Muscle layer of duodenum (tissue), 2 donors: ENCODE measurements around the gene HIVEP3.

Source experiments
- H3K27ac ChIP-seq: one replicate; pipeline ENCODE4 v1.7.0; 2013; ENCODE audit warnings: mild to moderate bottlenecking, low read length
- H3K27me3 ChIP-seq: one replicate; pipeline ENCODE4 v1.7.0; 2013; ENCODE audit warnings: low read depth, mild to moderate bottlenecking, control low read depth, low read length
- H3K36me3 ChIP-seq, 2 donors: one replicate each; pipeline ENCODE4 v1.7.0; 2013; ENCODE audit warnings: low read length in 2 of 2, control low read depth in 1 of 2, mild to moderate bottlenecking in 1 of 2; ENCODE audit not compliant: insufficient read depth in 2 of 2, control insufficient read depth in 1 of 2
- H3K4me1 ChIP-seq, 2 donors: one replicate each; pipeline ENCODE4 v1.7.0; 2013; ENCODE audit warnings: low read length in 2 of 2, mild to moderate bottlenecking in 2 of 2, control low read depth in 1 of 2, moderate library complexity in 1 of 2; ENCODE audit not compliant: insufficient read depth in 2 of 2, control insufficient read depth in 1 of 2
- H3K4me3 ChIP-seq, 2 donors: one replicate each; pipeline ENCODE4 v1.7.0; 2013; ENCODE audit warnings: low read length in 2 of 2, low read depth in 1 of 2, mild to moderate bottlenecking in 1 of 2
- H3K9me3 ChIP-seq, 2 donors: one replicate each; pipeline ENCODE4 v1.7.0; 2013; ENCODE audit warnings: low read length in 2 of 2, control low read depth in 1 of 2, mild to moderate bottlenecking in 1 of 2; ENCODE audit not compliant: control insufficient read depth in 1 of 2
- donor health status: healthy.

Gene HIVEP3

DNA sequence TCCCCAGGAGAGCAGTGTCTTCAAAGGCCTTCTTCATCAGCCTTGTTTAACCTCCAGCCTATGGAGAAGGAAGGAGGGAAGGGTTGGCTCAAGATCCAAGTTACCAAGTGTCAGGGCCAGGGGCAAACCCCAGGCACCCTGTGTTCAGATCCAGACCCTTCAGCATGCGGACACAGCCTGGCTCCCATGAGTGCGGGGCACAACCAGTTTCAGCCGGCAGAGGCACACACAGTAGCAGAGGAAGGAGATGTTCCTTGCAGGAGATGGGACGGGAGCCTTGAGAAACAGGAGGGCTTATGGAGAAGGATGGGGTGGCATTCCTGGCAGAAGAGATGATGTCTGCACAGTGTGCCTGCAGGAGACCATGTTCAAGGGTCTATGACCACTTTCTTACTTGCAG, 272.5 kb downstream of the HIVEP3 start:
- no peaks in the 10 kb centered on the region for H3K36me3 ChIP-seq
- H3K4me1 ChIP-seq = peaks cover 0 to 9% of the 10 kb centered on the region in 2 donors
- H3K9me3 ChIP-seq = no peaks in the 10 kb centered on the region
- H3K27me3 ChIP-seq = no peaks in the 10 kb centered on the region
- H3K27ac ChIP-seq = no peak overlapping the region
- H3K4me3 ChIP-seq = no peak overlapping the region

DNA sequence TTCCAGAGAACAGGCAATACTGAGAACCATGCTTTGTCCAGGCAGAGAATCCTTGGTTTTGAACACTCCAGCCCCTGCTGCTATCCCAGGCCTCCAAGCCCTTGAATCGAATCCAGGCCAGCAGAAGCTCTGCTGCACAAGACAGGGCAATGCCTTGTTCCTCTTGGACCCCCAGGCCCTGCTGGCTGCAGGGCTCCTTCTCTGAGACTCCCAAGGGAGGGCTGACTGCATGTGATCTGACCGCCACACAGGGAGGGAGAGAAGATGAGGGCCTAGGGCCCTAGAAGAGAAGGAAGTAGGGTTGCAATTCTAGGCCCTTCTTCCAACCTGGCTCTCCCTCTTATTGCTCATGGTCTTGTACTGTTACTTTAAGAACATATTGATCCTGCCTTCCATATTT, 273.7 kb downstream of the HIVEP3 start:
- peaks cover 0 to 9% of the 10 kb centered on the region in 2 donors for H3K4me1 ChIP-seq
- no peak overlapping the region for H3K27ac ChIP-seq
- H3K27me3 ChIP-seq = no peaks in the 10 kb centered on the region
- no peaks in the 10 kb centered on the region for H3K9me3 ChIP-seq
- no peak overlapping the region for H3K4me3 ChIP-seq
- no peaks in the 10 kb centered on the region for H3K36me3 ChIP-seq

DNA sequence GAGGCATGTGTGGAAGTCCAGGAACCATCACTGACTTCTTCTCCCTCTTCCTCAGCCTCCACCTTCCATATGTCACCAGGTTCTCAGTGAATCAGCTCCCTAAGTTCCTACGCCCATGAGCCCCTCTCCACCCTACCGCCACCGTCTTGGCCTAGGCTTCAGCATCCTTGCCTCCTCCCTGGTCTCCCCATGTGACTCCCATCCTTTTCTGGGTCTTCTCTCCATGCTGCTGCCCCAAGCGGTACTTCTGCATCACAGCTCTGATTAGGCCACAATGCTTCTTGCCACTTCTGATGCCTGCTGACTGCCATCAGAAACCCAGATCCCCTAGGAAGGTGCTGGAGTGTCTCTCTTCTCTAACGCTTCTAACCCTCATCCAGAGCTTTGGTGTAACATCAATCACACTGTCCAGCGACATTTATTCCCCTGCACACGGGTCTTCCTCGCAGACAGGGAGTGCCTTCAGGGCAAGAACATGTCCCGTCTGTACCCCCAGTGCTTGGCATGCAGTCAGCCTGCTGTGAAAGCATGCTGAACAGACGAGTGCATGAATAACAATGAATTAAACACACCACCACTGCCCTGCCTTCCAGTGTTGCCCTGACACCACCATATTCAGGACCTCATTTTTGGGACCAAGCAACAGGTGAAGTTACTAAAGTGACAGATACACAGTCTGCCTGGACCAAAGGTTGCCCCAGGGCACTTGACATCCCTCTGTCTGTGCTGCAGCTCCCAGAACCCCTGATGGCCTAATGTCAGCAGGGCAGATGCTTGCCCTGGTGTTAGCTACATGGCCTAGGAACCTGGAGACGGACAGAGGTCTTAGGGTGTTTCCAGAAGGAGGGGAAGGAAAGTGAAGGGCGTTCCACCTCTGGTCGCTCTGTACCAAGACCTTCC, 275.6 kb downstream of the HIVEP3 start:
- no peak overlapping the region for H3K27ac ChIP-seq
- peaks cover 0 to under 1% of the 10 kb centered on the region in 2 donors for H3K4me1 ChIP-seq
- no peak overlapping the region for H3K4me3 ChIP-seq
- H3K9me3 ChIP-seq = no peaks in the 10 kb centered on the region
- H3K36me3 ChIP-seq = no peaks in the 10 kb centered on the region
- H3K27me3 ChIP-seq = no peaks in the 10 kb centered on the region

DNA sequence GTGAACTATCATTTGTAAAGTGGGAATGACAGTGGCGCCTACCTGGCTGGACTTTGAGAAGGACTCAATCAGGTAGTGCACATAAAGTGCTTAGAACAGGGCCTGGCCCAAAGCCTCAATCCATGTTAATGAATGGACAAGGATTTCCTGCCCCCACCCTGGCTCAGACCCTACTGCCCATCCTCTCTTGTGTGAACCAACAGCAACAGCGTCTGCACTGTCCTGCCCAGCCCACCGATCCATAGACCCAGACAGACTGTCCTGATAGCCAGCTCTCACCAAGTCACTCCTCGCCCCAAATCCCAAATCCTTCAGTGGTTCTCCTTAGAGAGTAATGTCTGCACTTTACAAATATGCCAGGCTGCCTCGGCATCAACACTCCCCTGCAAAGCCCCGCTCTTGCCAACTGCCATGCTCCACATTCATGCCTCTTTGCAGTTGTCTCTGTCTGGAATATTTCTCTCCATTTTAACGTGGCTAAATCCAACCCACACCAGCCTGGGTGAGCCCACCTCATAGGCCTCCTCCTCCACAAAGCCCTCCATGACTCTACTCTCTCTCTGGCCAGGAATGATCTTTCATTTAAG, 276.7 kb downstream of the HIVEP3 start:
- Histone ChIP-seq H3K4me3 (no peak overlapping the region), H3K36me3 (no peaks in the 10 kb centered on the region), H3K27me3 (no peaks in the 10 kb centered on the region), H3K4me1 (no peaks in the 10 kb centered on the region), H3K27ac (no peak overlapping the region), H3K9me3 (no peaks in the 10 kb centered on the region)

DNA sequence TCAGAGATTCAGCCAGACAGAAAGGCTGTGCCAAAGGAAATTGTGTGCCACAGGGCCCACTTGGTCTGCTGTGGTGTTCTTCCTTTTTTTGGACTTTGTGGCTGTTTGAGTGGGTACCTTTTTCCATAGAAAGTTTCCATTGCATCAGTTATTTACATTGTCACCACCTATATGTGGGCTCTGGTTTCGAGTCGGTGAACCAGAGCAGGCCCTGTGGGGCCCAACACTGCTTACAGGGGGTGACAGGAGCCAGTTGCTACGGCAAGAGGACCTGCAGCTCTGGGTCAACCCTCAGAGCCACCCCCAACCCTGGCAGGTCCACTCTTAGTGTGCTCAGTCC, 277.3 kb downstream of the HIVEP3 start:
- Histone ChIP-seq H3K36me3 (no peaks in the 10 kb centered on the region), H3K27me3 (no peaks in the 10 kb centered on the region), H3K27ac (no peak overlapping the region), H3K4me3 (no peak overlapping the region), H3K4me1 (no peaks in the 10 kb centered on the region), H3K9me3 (no peaks in the 10 kb centered on the region)

GRCh38 chr1:41640756-41641474, 277.8 kb downstream of the HIVEP3 start:
- H3K27ac ChIP-seq = no peak overlapping the region
- no peaks in the 10 kb centered on the region for H3K36me3 ChIP-seq
- H3K4me3 ChIP-seq = no peak overlapping the region
- H3K9me3 ChIP-seq = no peaks in the 10 kb centered on the region
- no peaks in the 10 kb centered on the region for H3K4me1 ChIP-seq
- H3K27me3 ChIP-seq = no peaks in the 10 kb centered on the region

DNA sequence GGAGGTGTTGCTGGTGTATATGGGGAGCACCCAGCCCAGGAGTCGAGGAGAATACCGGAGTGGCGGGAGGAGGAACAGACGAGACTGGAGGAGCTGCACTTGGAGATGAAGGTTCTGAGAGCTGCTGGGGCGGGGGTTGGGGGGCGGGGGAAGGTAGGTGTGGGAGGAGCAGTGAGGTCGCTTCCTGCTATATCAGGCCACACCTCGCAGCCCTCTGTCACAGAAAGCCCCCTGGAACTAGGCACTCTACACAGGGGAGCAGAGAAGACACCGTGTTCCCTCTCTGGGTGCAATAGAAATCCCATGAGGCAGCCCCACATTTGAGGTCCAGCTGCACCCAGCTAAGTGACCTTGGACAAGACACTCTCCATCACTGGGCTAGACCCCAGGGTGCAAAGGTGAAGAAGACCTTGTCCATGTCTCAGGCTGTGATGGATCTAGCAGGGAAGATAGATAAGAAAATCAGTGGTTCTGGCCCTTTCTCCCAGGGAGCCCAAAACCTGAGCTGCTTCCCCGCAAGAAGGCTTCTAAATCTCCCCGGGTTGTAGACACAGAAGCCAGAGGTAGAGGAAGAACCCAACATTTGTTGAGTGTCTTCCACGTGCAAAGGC, 278.5 kb downstream of the HIVEP3 start:
- H3K4me3 ChIP-seq = no peak overlapping the region
- no peaks in the 10 kb centered on the region for H3K9me3 ChIP-seq
- H3K4me1 ChIP-seq = no peaks in the 10 kb centered on the region
- H3K27ac ChIP-seq = no peak overlapping the region
- H3K36me3 ChIP-seq = no peaks in the 10 kb centered on the region
- no peaks in the 10 kb centered on the region for H3K27me3 ChIP-seq

- Histone ChIP-seq H3K27me3 (no peaks in the 10 kb centered on the region), H3K27ac (no peak overlapping the region), H3K36me3 (no peaks in the 10 kb centered on the region), H3K4me1 (no peaks in the 10 kb centered on the region), H3K9me3 (no peaks in the 10 kb centered on the region), H3K4me3 (no peak overlapping the region)
Observed at GRCh38 chr1:41639332-41639936, 279.3 kb downstream of the HIVEP3 start.

GRCh38 chr1:41638086-41639024, 280.4 kb downstream of the HIVEP3 start:
- H3K27ac ChIP-seq = no peak overlapping the region
- H3K9me3 ChIP-seq = no peaks in the 10 kb centered on the region
- no peaks in the 10 kb centered on the region for H3K27me3 ChIP-seq
- H3K36me3 ChIP-seq = no peaks in the 10 kb centered on the region
- no peak overlapping the region for H3K4me3 ChIP-seq
- no peaks in the 10 kb centered on the region for H3K4me1 ChIP-seq

- Histone ChIP-seq H3K9me3 (no peaks in the 10 kb centered on the region), H3K4me3 (no peak overlapping the region), H3K4me1 (no peaks in the 10 kb centered on the region), H3K27me3 (no peaks in the 10 kb centered on the region), H3K36me3 (no peaks in the 10 kb centered on the region), H3K27ac (no peak overlapping the region)
Observed at GRCh38 chr1:41637367-41637766, 281.4 kb downstream of the HIVEP3 start.
